H9 (cell line): Measurements from ENCODE around the gene PLCB1. TPM values are rescaled to one million over a fixed set of nuclear protein-coding genes. Genes with fewer than 3 reads are reported as not detected.

ENCODE experiments used
- DNase-seq: peaks from one replicate; pipeline ENCODE4 v3.0.0-alpha.2; 2017
- H2AFZ ChIP-seq: one replicate; pipeline ENCODE4 v1.6.1; 2013; ENCODE audit warnings: mild to moderate bottlenecking, low read length, control low read depth, moderate library complexity
- H2AK5ac ChIP-seq: 2 replicates; pipeline ENCODE4 v1.6.1; 2013; ENCODE audit warnings: low read length, control low read depth, mixed read lengths; ENCODE audit not compliant: insufficient read length
- H2BK120ac ChIP-seq: one replicate; pipeline ENCODE4 v1.6.1; 2013; ENCODE audit warnings: low read depth, mild to moderate bottlenecking, low read length, control low read depth, inconsistent platforms; ENCODE audit not compliant: poor library complexity, severe bottlenecking
- H2BK12ac ChIP-seq: 2 replicates; pipeline ENCODE4 v1.6.1; 2013; ENCODE audit warnings: low read length, control low read depth, mixed read lengths, low read depth; ENCODE audit not compliant: insufficient read length
- H2BK15ac ChIP-seq: 2 replicates; pipeline ENCODE4 v1.6.1; 2013; ENCODE audit warnings: low read depth, low read length, control low read depth
- H2BK20ac ChIP-seq: one replicate; pipeline ENCODE4 v1.6.1; 2013; ENCODE audit warnings: low read depth, mild to moderate bottlenecking, low read length, control low read depth, inconsistent platforms; ENCODE audit not compliant: poor library complexity, severe bottlenecking
- H2BK5ac ChIP-seq: 2 replicates; pipeline ENCODE4 v1.6.1; 2013; ENCODE audit warnings: low read length, control low read depth, mixed read lengths; ENCODE audit not compliant: insufficient read length
- H3K14ac ChIP-seq: 2 replicates; pipeline ENCODE4 v1.6.1; 2013; ENCODE audit warnings: low read length, control low read depth; ENCODE audit not compliant: insufficient read depth
- H3K18ac ChIP-seq: 2 replicates; pipeline ENCODE4 v1.6.1; 2013; ENCODE audit warnings: low read depth, mild to moderate bottlenecking, mixed read lengths, low read length, control low read depth; ENCODE audit not compliant: insufficient read length
- H3K23ac ChIP-seq: 2 replicates; pipeline ENCODE4 v1.6.1; 2013; ENCODE audit warnings: low read length, control low read depth, mixed read lengths, low read depth; ENCODE audit not compliant: insufficient read length
- H3K23me2 ChIP-seq: 2 replicates; pipeline ENCODE4 v1.6.1; 2013; ENCODE audit warnings: low read depth, mild to moderate bottlenecking, mixed read lengths, low read length, control low read depth; ENCODE audit not compliant: insufficient read length, poor library complexity, severe bottlenecking
- H3K27ac ChIP-seq: 2 replicates; pipeline ENCODE4 v1.5.1; 2013; ENCODE audit warnings: low read length, control low read depth, mixed read lengths, low read depth; ENCODE audit not compliant: insufficient read length
- H3K27me3 ChIP-seq: 2 replicates; pipeline ENCODE4 v1.6.1; 2013; ENCODE audit warnings: low read length, control low read depth, inconsistent platforms; ENCODE audit not compliant: insufficient read depth
- H3K4ac ChIP-seq: 2 replicates; pipeline ENCODE4 v1.6.1; 2013; ENCODE audit warnings: low read depth, mild to moderate bottlenecking, control low read depth, inconsistent platforms, low read length, moderate library complexity
- H3K4me1 ChIP-seq: 2 replicates; pipeline ENCODE4 v1.6.1; 2013; ENCODE audit warnings: low read length, control low read depth, inconsistent platforms; ENCODE audit not compliant: insufficient read depth
- H3K4me2 ChIP-seq: 2 replicates; pipeline ENCODE4 v1.6.1; 2013; ENCODE audit warnings: low read length, control low read depth, mixed read lengths; ENCODE audit not compliant: insufficient read length, insufficient read depth
- H3K56ac ChIP-seq: 2 replicates; pipeline ENCODE4 v1.6.1; 2013; ENCODE audit warnings: low read depth, mild to moderate bottlenecking, mixed read lengths, low read length, control low read depth; ENCODE audit not compliant: insufficient read length
- H3K79me1 ChIP-seq: 2 replicates; pipeline ENCODE4 v1.6.1; 2013; ENCODE audit warnings: low read depth, mild to moderate bottlenecking, moderate library complexity, low read length, control low read depth, inconsistent platforms; ENCODE audit not compliant: insufficient read depth, poor library complexity, severe bottlenecking
- H3K79me2 ChIP-seq: 2 replicates; pipeline ENCODE4 v1.6.1; 2013; ENCODE audit warnings: low read length, control low read depth, inconsistent platforms; ENCODE audit not compliant: insufficient read depth
- H3K9ac ChIP-seq: 2 replicates; pipeline ENCODE4 v1.6.1; 2013; ENCODE audit warnings: low read length, control low read depth, mixed read lengths; ENCODE audit not compliant: insufficient read length; ENCODE audit errors: extremely low read depth
- H3K9me3 ChIP-seq: one replicate; pipeline ENCODE4 v1.6.1; 2013; ENCODE audit warnings: low read depth, low read length, inconsistent platforms; ENCODE audit not compliant: control insufficient read depth
- H3T11ph ChIP-seq: one replicate; pipeline ENCODE4 v1.6.1; 2013; ENCODE audit warnings: mild to moderate bottlenecking, low read length, control low read depth, inconsistent platforms
- H4K20me1 ChIP-seq: one replicate; pipeline ENCODE4 v1.6.1; 2013; ENCODE audit not compliant: control insufficient read depth, insufficient read length, insufficient read depth
- H4K5ac ChIP-seq: 2 replicates; pipeline ENCODE4 v1.6.1; 2013; ENCODE audit warnings: low read depth, mild to moderate bottlenecking, mixed read lengths, low read length, control low read depth; ENCODE audit not compliant: insufficient read length
- H4K8ac ChIP-seq: replicated peaks from 2 replicates; pipeline ENCODE4 v1.6.1; 2013; ENCODE audit warnings: low read length, control low read depth, mixed read lengths, low read depth; ENCODE audit not compliant: insufficient read length
- H4K91ac ChIP-seq: 2 replicates; pipeline ENCODE4 v1.6.1; 2013; ENCODE audit warnings: low read depth, mild to moderate bottlenecking, moderate library complexity, mixed read lengths, low read length, control low read depth; ENCODE audit not compliant: insufficient read length
- H3K27ac Mint-ChIP-seq, 3 experiments: 2 replicates in 2 of 3; 3 replicates in 1 of 3; pipeline ENCODE4 v1.8.0; 2020 to 2021; ENCODE audit warnings: mixed read lengths in 3 of 3, mild to moderate bottlenecking in 1 of 3, moderate library complexity in 1 of 3
- H3K27me3 Mint-ChIP-seq: 2 replicates; pipeline ENCODE4 v1.8.0; 2021; ENCODE audit warnings: low read depth, mild to moderate bottlenecking, moderate library complexity, mixed read lengths
- H3K36me3 Mint-ChIP-seq, 3 experiments: 2 replicates in 2 of 3; 3 replicates in 1 of 3; pipeline ENCODE4 v1.8.0; 2020 to 2021; ENCODE audit warnings: low read depth in 3 of 3, mixed read lengths in 3 of 3; ENCODE audit not compliant: insufficient read depth in 1 of 3
- H3K4me1 Mint-ChIP-seq, 2 experiments: 2 replicates each; pipeline ENCODE4 v1.8.0; 2020; ENCODE audit warnings: mixed read lengths in 2 of 2
- H3K4me3 Mint-ChIP-seq, 2 experiments: 2 replicates in 1 of 2; 3 replicates in 1 of 2; pipeline ENCODE4 v1.8.0; 2020 to 2021; ENCODE audit warnings: mild to moderate bottlenecking in 2 of 2, mixed read lengths in 2 of 2, moderate library complexity in 1 of 2
- H3K9me3 Mint-ChIP-seq, 2 experiments: 2 replicates in 1 of 2; 3 replicates in 1 of 2; pipeline ENCODE4 v1.8.0; 2020; ENCODE audit warnings: mild to moderate bottlenecking in 2 of 2, mixed read lengths in 2 of 2, moderate library complexity in 1 of 2
- WGBS: extraction: QIAGEN DNeasy Blood & Tissue Kit; methylation state at CpG from one replicate; pipeline ENCODE4 v1.1.7; 2013; ENCODE audit warnings: missing lambda C conversion rate, low lambda C conversion rate, mixed read lengths; ENCODE audit not compliant: insufficient read length; ENCODE audit errors: extremely low coverage; 5-methylcytosine and 5-hydroxymethylcytosine counted together
- total RNA-seq: library from RNA; stranded (reverse); gene quantifications from 2 replicates; pipeline ENCODE4 v1.2.1, GENCODE V29; 2021
- TF ChIP-seq, protein P1 (sequence below): fragments of 200-600 bp; sonication (generic); conservative IDR thresholded peaks from 3 replicates; pipeline ENCODE4 v1.8.0; 2021; ENCODE audit warnings: antibody characterized with exemption, mild to moderate bottlenecking

The PLCB1 gene
- total RNA-seq, 1 experiment from 2014 or later = 11.5 TPM

- no peaks in the 10 kb centered on the region for H3K79me2 ChIP-seq
- no peak overlapping the region for H4K5ac ChIP-seq
- no peak overlapping the region for H2AFZ ChIP-seq
- TF ChIP-seq, protein P1, sequence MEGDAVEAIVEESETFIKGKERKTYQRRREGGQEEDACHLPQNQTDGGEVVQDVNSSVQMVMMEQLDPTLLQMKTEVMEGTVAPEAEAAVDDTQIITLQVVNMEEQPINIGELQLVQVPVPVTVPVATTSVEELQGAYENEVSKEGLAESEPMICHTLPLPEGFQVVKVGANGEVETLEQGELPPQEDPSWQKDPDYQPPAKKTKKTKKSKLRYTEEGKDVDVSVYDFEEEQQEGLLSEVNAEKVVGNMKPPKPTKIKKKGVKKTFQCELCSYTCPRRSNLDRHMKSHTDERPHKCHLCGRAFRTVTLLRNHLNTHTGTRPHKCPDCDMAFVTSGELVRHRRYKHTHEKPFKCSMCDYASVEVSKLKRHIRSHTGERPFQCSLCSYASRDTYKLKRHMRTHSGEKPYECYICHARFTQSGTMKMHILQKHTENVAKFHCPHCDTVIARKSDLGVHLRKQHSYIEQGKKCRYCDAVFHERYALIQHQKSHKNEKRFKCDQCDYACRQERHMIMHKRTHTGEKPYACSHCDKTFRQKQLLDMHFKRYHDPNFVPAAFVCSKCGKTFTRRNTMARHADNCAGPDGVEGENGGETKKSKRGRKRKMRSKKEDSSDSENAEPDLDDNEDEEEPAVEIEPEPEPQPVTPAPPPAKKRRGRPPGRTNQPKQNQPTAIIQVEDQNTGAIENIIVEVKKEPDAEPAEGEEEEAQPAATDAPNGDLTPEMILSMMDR = no peak
- Mint-ChIP-seq H3K4me1 (no peaks in the 10 kb centered on the region; a peak in 1 of 4 replicates), H3K27ac (no peak overlapping the region), H3K4me3 (no peak overlapping the region), H3K9me3 (peaks cover 0 to 3% of the 10 kb centered on the region in 2 experiments; a peak in 3 of 5 replicates), H3K36me3 (no peaks in the 10 kb centered on the region), H3K27me3 (peaks cover 2% of the 10 kb centered on the region; the same call in 1 of the 2 replicates)
- no peak overlapping the region for H3K23ac ChIP-seq
- no CpG with 5 or more reads among the region's 2 CpGs for WGBS
- H4K91ac ChIP-seq = no peak overlapping the region
- H2BK20ac ChIP-seq = no peak overlapping the region
- H3K18ac ChIP-seq = no peak overlapping the region
- no peak overlapping the region for H3K4me2 ChIP-seq
- H2BK5ac ChIP-seq = no peak overlapping the region
- H3T11ph ChIP-seq = no peak overlapping the region
- H3K14ac ChIP-seq = no peak overlapping the region
- no peaks in the 10 kb centered on the region for H3K23me2 ChIP-seq
- no peak overlapping the region for H2AK5ac ChIP-seq
- H3K4me1 ChIP-seq = no peaks in the 10 kb centered on the region
- H3K27ac ChIP-seq = no peak overlapping the region
- no peak overlapping the region for H3K9ac ChIP-seq
- DNase-seq = no peak
- no peaks in the 10 kb centered on the region for H4K20me1 ChIP-seq
- H2BK15ac ChIP-seq = no peak overlapping the region
- H2BK120ac ChIP-seq = no peak overlapping the region
- H2BK12ac ChIP-seq = no peak overlapping the region
- no peaks in the 10 kb centered on the region for H3K9me3 ChIP-seq
- no peak overlapping the region for H4K8ac ChIP-seq
- no peaks in the 10 kb centered on the region for H3K79me1 ChIP-seq
- H3K4ac ChIP-seq = no peak overlapping the region
- H3K27me3 ChIP-seq = no peaks in the 10 kb centered on the region
- no peak overlapping the region for H3K56ac ChIP-seq
These were observed 55.7 kb downstream of the PLCB1 start for GRCh38 chr20:8187740-8188139.
